ENCODE results near the gene POTEH.
"Not testable (repeated sequence)": the region's sequence is repeated elsewhere in the genome, so short reads cannot be mapped to it uniquely, and the experiment has no call there.

Gene POTEH

GRCh38 chr22:15729209-15729917 is 39.5 kb downstream of the POTEH start:
- not testable (repeated sequence) for DNase-seq (ENCODE audit: low read depth); H3K4me3 ChIP-seq (ENCODE audit: low read depth, low read length)

- not testable (repeated sequence) for DNase-seq (ENCODE audit: low read depth); H3K4me3 ChIP-seq (ENCODE audit: low read depth, low read length)
Observed at GRCh38 chr22:15731023-15731422, 41.2 kb downstream of the POTEH start.

GRCh38 chr22:15734411-15734810 is 44.6 kb downstream of the POTEH start:
- not testable (repeated sequence) for H3K4me3 ChIP-seq (ENCODE audit: low read depth, low read length); DNase-seq (ENCODE audit: low read depth)

GRCh38 chr22:15738157-15738908 is 48.5 kb downstream of the POTEH start:
- not testable (repeated sequence) for H3K4me3 ChIP-seq (ENCODE audit: low read depth, low read length); DNase-seq (ENCODE audit: low read depth)

- not testable (repeated sequence) for DNase-seq (ENCODE audit: low read depth); H3K4me3 ChIP-seq (ENCODE audit: low read depth, low read length)
Observed at GRCh38 chr22:15738909-15739391, 49.1 kb downstream of the POTEH start.

GRCh38 chr22:15747636-15748323 is 58.0 kb downstream of the POTEH start:
- H3K4me3 ChIP-seq (ENCODE audit: low read depth, low read length) = not testable (repeated sequence)

GRCh38 chr22:15749181-15749970 is 59.5 kb downstream of the POTEH start:
- H3K4me3 ChIP-seq (ENCODE audit: low read depth, low read length); DNase-seq (ENCODE audit: low read depth): not testable (repeated sequence)

More at GRCh38 chr22:15747636-15748323, 58.0 kb downstream of the POTEH start:
- DNase-seq (ENCODE audit: low read depth) = not testable (repeated sequence)

GRCh38 chr22:15759443-15760097 is 69.7 kb downstream of the POTEH start:
- not testable (repeated sequence) for DNase-seq (ENCODE audit: low read depth); H3K4me3 ChIP-seq (ENCODE audit: low read depth, low read length)

- H3K4me3 ChIP-seq (ENCODE audit: low read depth, low read length); DNase-seq (ENCODE audit: low read depth): not testable (repeated sequence)
Observed at GRCh38 chr22:15760388-15761150, 70.7 kb downstream of the POTEH start.

GRCh38 chr22:15761151-15761777 is 71.4 kb downstream of the POTEH start:
- H3K4me3 ChIP-seq (ENCODE audit: low read depth, low read length); DNase-seq (ENCODE audit: low read depth): not testable (repeated sequence)

- not testable (repeated sequence) for H3K4me3 ChIP-seq (ENCODE audit: low read depth, low read length); DNase-seq (ENCODE audit: low read depth)
Observed at GRCh38 chr22:15763559-15763958, 73.7 kb downstream of the POTEH start.
